ENCODE data around the gene PIM3.

- TF ChIP-seq BCL11A (IDR thresholded peaks at IDR 0.05; ENCODE audit: low read depth in 2 of 2, low read length in 2 of 2) = no peak
- peak in 1 of 3 experiments; percentile 1; a peak in 1 of 4 replicates for TF ChIP-seq CTCF (IDR thresholded peaks at IDR 0.05; ENCODE audit: control extremely low read depth in 1 of 3, insufficient read depth in 1 of 3, low read depth in 1 of 3, low read length in 3 of 3)
- TF ChIP-seq POLR2AphosphoS5 (IDR thresholded peaks at IDR 0.05; ENCODE audit: low read depth, low read length) = no peak
- no peak for TF ChIP-seq EP300 (IDR thresholded peaks at IDR 0.05; ENCODE audit: borderline replicate concordance in 1 of 2, low read depth in 2 of 2, low read length in 2 of 2)
- TF ChIP-seq POLR2A (IDR thresholded peaks at IDR 0.05; ENCODE audit: control extremely low read depth in 1 of 2, low read depth in 2 of 2, low read length in 2 of 2) = no peak
- no peak for TF ChIP-seq CREB1 (IDR thresholded peaks at IDR 0.05)
- TF ChIP-seq, protein P1, sequence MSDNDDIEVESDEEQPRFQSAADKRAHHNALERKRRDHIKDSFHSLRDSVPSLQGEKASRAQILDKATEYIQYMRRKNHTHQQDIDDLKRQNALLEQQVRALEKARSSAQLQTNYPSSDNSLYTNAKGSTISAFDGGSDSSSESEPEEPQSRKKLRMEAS (IDR thresholded peaks at IDR 0.05) = no peak
- TF ChIP-seq SIRT6 (IDR thresholded peaks at IDR 0.05; ENCODE audit: low read length) = no peak
- TF ChIP-seq YY1 (IDR thresholded peaks at IDR 0.05; ENCODE audit: low read depth, low read length) = no peak
- TF ChIP-seq BACH1 (IDR thresholded peaks at IDR 0.05; ENCODE audit: low read length) = no peak
- no peak for TF ChIP-seq SP1 (IDR thresholded peaks at IDR 0.05; ENCODE audit: low read depth, low read length)
- no peak for TF ChIP-seq CBX8 (IDR thresholded peaks at IDR 0.05; ENCODE audit: borderline replicate concordance, low read depth, low read length)
- no peak; a peak in 1 of 4 replicates for TF ChIP-seq RAD21 (IDR thresholded peaks at IDR 0.05 in 1 of 2, conservative IDR thresholded peaks at IDR 0.05 in 1 of 2; ENCODE audit: low read depth in 2 of 2, low read length in 2 of 2)
Observed at GRCh38 chr22:49915610-49916009, 45.0 kb upstream of the PIM3 start.

All from H1 (cell line).